HEK293T (cell line): ENCODE data around the gene TMEM156.

Source experiments
- BHLHE40 ChIP-seq: fragments of 450-650 bp; IDR thresholded peaks from 2 replicates; pipeline ENCODE4 v1.6.1; 2016; ENCODE audit warnings: mild to moderate bottlenecking, moderate library complexity, borderline replicate concordance
- CTBP1 ChIP-seq: fragments of 450-650 bp; IDR thresholded peaks from 2 replicates; pipeline ENCODE4 v1.6.1; 2016; ENCODE audit warnings: borderline replicate concordance
- ELF4 ChIP-seq: fragments of 450-650 bp; IDR thresholded peaks from 2 replicates; pipeline ENCODE4 v1.6.1; 2017; ENCODE audit warnings: antibody characterized with exemption
- FOXA1 ChIP-seq: fragments of 450-650 bp; IDR thresholded peaks from 2 replicates; pipeline ENCODE4 v1.6.1; 2016; ENCODE audit warnings: mild to moderate bottlenecking
- FOXK2 ChIP-seq: fragments of 450-650 bp; IDR thresholded peaks from 2 replicates; pipeline ENCODE4 v1.6.1; 2016; ENCODE audit warnings: mild to moderate bottlenecking
- FOXM1 ChIP-seq: fragments of 450-650 bp; IDR thresholded peaks from 2 replicates; pipeline ENCODE4 v1.6.1; 2017; ENCODE audit warnings: mild to moderate bottlenecking, borderline replicate concordance
- HDGF ChIP-seq: fragments of 450-650 bp; IDR thresholded peaks from 2 replicates; pipeline ENCODE4 v1.6.1; 2017; ENCODE audit warnings: antibody characterized with exemption, borderline replicate concordance
- L3MBTL2 ChIP-seq: fragments of 450-650 bp; conservative IDR thresholded peaks from 2 replicates; pipeline ENCODE4 v1.6.1; 2016; ENCODE audit warnings: mild to moderate bottlenecking
- LEF1 ChIP-seq: fragments of 450-650 bp; IDR thresholded peaks from 2 replicates; pipeline ENCODE4 v1.6.1; 2017; ENCODE audit warnings: mild to moderate bottlenecking, borderline replicate concordance
- NFRKB ChIP-seq: fragments of 450-650 bp; IDR thresholded peaks from 2 replicates; pipeline ENCODE4 v1.6.1; 2016; ENCODE audit warnings: mild to moderate bottlenecking, moderate library complexity
- PKNOX1 ChIP-seq: fragments of 450-650 bp; IDR thresholded peaks from 2 replicates; pipeline ENCODE4 v1.6.1; 2016
- SP1 ChIP-seq: fragments of 450-650 bp; IDR thresholded peaks from 2 replicates; pipeline ENCODE4 v1.6.1; 2017
- SUZ12 ChIP-seq: fragments of 450-650 bp; IDR thresholded peaks from 2 replicates; pipeline ENCODE4 v1.6.1; 2016; ENCODE audit warnings: mild to moderate bottlenecking
- TARDBP ChIP-seq: fragments of 450-650 bp; IDR thresholded peaks from 2 replicates; pipeline ENCODE4 v1.6.1; 2016

DNA sequence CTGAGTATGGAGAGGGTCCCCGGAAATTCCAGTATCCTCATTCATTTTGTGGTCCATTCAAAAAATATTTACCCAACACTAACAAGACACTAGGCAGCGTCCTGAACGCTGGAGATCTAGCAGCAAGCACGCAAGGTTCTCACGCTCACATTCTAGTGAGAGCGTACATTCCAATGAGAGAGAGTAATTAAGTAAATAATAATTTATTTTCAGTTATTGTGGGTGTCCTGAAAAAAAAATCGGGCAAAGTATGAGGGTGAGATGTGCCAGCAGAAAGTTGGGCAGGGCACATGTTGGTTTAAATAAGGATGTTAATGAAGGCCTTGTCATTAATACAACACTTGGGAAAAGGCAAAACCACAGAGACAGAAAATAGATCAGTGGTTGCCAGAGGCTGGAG lies 4.0 kb upstream of the TMEM156 start:
- TF ChIP-seq CTBP1 (no peak), BHLHE40 (no peak), NFRKB (no peak), LEF1 (no peak), FOXM1 (no peak), SP1 (no peak), FOXA1 (no peak), SUZ12 (no peak), FOXK2 (no peak), ELF4 (no peak), HDGF (no peak), L3MBTL2 (no peak), TARDBP (no peak), PKNOX1 (no peak)
